ENCODE results near the gene STXBP1.
A peak's percentile ranks its signal among the peaks of the same experiment; 100 is the strongest.

The STXBP1 gene

DNA sequence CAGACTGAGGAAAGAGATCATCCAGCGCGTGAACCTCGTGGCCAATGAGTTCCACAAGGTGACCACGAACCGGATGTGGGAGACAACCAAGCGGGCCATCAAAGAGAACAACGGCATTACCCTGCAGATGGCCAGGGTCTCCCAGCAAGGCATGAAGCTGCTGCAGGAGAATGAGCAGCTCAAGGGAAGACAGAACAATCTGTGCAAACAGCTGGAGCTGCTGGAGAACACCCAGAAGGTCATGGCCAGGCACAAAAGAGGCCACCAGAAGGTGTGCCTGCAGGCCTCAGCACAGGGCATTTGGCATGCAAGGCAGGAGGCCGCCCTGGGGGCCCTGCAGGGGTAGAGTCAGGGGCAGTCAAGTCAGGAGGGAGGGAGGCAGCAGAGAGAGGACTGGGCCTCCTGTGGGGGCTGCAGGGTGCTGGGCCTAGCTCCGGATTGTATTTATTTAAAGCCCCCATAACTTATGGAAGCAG lies 99.2 kb downstream of the STXBP1 start:
- no peak for DNase-seq

DNA sequence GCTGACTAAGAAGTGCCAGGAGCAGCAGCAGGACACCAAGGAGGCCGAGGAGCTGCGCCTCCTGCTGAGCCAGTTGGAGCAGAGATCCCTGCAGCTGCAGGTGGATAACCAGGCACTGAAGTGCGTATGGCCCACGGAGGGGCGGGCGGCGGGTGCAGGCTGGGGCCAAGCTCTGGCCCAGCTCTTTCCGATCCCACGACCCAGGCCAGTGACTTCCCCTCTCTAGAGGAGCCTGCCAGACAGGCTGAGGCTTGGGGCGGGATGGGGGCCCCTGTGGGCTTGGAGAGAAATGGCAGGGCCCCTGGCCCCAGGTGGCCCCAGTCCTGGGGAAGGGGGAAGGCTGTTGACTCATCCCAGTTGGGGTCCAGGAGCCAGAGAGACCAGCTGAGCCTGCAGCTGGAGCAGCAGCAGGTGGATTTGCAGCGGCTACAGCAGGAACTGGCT lies 99.8 kb downstream of the STXBP1 start:
- no peak for DNase-seq

DNA sequence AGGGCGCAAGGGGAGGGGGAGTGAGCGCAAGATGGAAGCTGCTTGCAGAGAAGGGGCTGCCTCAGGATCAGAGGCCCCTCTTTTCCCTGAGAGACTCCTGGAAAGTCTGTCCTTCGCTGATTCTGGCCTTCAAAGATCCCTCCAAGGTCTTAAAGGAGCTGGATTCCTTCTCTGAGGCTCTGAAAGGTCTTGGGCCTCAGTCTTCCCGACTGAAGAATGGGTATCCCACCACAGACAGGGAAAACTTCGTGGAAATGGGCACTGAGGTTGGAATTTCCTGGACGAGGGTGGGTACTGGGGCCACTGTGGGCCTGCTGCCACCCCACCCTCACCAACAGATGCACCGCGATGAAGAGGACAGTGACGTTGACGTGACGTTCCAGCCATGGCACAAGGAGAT lies 100.3 kb downstream of the STXBP1 start:
- DNase-seq: no peak

DNA sequence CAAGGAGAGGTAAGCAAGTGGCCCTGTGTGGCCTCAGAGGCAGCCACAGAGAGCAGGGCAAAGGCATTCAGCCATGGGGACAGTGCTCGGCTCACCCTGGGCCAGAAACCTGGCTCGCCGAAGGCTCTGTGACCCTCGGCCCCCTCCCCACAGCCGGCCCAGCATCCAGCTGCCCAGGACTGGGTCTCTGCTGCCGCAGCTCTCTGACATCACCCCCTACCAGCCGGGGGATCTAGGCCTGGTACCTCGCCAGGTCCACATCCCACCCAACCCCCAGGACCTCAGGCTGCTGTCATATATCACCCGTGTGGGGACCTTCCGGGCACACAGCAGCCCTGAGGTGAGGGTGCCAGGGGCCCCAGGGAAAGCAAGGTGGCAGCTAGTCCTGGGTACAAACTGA lies 100.8 kb downstream of the STXBP1 start:
- no peak for DNase-seq

DNA sequence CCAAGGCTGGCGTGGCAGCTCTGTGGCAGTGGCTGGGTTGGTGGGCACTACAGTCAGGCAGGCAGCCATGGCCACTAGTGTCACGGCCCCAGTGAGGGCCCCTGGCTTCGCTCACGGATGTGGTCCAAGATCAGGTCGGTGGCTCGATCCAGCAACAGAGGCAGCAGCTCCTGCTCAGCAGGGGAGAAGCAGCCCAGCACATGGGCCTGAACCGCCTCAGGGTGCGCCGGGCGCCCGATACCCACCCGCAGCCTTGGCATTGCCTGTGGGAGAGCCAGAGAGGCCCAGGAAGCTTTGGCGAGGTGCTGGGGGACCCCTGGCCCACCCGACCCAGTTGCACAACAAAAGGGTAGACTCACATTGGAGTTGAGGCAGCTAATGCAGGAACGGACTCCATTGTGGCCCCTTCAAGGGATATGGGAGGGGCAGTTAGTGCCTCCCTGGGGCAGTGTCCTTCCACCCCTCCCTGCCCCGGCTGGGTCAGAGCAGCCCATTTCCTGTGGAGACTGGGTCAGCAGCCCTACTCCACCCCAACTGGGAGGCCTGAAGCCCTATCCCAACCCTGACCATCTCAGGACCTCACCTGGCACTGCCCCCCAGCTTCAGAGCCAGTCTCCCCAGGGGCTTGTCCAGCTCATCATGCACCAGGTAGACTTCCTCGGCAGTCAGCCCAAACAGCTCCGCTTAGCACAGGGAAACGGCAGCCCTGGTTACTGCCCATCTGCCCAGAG lies 102.1 kb downstream of the STXBP1 start:
- DNase-seq: no peak

DNA sequence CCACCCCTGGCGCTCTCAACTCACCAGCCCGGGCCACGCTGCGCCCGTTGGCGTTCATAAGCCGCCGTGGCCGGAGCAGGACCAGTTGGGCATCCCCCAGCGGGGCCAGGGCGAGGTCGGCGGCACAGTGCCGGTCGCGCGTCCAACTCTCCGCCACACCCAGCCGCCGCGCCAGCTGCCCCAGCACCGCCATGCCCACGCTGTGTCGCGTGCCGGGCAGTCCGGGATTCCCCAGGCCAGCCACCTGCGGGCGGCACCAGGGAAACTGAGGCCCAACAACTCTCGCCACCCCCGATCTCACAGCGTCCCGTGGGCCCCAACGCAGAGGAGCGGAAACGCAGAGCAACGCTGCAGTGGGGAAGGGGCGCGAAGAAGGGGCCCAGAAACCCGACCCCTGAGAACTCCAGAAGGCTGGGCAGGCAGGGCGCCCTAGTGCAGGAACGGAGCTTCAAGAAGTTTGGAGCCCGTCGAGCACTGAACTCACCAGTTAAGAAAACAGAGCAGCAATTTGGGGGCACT lies 102.9 kb downstream of the STXBP1 start:
- DNase-seq: no peak

DNA sequence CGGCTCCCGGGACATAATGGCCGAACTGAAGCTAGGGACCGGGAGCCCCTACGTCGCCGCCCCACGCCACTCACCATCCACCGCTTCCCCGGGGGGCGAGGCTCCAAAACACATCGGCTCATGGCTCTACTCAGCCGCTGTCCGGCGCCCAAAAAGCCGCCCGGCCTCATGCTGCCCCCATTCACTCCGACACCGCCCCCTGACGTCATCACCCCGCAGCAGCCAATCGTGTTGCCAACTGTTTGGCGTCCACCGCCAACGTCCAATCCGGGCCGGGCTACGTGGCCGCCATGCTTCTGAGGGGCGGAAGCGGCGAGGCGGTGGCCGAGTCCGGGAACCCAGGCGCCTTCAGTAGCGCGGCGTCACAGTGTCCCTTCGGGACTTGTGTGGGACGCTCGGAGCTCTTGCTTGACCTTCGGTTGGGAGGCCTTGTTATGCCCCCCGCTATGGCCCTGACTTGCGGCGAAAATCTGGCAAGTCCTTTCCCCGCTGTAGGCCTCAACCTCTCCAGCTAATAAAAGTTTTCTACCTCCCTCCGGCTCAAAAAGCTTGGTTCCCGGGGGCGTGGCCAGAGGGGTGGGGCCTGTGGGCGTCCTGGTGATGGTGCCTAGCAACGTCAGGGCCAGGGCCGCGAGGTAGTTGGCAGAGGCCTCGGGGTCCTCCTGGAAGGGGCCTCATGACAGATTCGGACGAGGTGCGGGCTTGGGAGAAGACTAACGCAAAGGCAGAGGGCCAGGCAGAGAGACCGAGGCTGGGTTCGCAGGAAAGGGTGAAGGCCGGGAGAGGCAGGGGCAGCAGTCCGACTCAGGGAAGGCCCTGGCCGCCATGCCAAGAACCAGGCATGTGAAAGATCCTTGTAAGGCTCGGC lies 103.6 kb downstream of the STXBP1 start, which contains the start of the genes PTRH1 and TTC16:
Gene PTRH1 (minus strand): TSS at position 194 of the 868 bp plus-strand sequence. CDS start 24 bp downstream, at position 170.
Gene TTC16 (plus strand): TSS at position 610 of the 868 bp plus-strand sequence. CDS start 67 bp downstream, at position 677.
- DNase-seq: peak; percentile 67 to 98 (median 93)

DNA sequence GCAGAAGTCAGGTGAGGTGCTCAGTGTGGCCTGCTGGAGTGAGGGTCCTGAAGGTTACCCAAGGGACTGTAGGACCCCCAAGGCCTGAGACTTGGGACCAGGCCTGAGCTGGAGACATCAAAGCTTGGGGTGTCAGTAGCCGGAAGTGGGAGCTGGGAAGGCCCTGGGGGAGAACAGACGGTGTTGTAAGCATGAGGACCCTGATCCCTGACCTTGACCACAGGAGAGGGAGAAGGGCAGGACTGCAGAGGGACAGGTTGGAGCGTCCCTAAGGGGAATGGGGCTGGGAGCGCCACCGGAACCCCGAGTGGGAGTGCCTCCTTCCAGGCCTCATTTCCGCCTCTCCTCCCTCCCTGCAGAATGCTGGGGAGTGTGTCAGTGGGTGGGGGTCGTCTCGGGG lies 104.3 kb downstream of the STXBP1 start:
- no peak for DNase-seq

DNA sequence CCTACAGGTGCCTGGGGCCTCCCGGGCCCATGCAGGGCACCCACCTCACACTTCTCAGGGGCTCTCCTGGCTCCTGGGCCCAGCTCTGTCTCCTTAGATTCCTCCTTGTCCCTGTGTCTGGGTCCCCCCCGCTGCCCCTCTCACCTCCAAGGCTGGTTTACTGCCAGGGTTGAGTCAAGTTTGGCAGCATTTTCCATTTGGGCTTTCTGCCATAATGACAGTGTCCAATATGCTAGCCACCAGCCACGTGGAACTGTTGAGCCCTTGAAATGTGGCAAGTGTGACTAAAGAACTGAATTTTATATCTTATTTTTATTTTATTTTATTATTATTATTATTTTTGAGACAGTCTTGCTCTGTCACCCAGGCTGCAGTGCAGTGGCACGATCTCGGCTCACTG lies 105.7 kb downstream of the STXBP1 start:
- peak in 4 of 56 donors; percentile 11 to 46 (median 20) for DNase-seq

DNA sequence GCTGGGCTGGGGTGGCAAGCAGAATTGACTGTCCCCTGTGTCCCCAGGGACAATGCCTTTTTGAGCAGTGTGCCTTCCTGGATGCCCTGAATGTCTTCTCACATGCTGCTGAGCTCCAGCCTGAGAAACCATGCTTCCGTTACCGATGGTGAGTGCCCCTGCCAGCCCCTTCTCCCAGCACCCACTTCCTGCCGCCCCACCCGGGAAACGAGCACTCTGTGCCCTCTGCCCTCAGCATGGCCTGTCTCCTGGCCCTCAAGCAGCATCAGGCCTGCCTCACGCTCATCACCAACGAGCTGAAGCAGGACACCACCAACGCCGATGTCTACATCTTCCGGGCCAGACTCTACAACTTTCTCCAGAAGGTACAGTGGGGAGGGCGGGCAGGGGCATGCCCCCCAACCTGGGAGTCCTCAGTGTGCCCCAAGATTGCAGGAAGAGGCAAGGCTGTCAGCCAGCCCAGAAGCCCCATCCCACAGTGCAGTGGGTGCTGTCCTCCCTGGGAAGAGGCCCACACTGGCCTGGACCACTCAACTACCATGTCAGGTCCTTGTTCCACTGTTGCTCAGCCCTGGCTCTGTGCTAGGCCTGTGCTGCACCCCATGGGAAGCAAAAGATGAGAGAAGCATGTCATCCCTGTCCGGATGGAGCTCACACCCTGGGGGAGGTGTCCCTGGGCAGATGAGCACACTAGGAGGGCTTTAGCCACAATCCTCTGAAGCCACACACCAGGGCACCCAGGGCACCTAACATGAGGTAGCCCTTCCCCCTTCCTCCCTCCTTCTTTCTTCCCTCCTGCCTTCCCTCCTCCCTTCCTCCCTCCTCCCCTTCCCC lies 108.2 kb downstream of the STXBP1 start:
- DNase-seq: no peak

DNA sequence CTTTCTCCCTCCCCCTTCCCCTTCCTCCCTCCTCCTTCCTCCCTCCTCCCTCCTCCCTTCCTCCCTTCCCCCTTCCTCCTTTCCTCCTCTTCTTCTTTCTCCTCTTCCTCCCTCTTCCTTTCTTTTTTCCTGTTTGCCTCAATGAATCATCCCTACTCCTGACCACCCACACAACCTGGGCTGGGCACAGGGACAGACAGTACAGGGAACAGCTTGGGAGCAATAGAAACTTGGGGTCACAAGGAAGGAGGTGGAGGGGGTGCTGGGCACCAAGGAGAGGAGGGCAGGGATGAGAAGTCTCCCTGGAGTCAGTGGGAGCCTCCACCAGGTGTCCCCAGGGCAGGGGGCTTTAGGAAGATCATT lies 108.8 kb downstream of the STXBP1 start:
- peak in 1 of 56 donors; percentile 39 for DNase-seq

DNA sequence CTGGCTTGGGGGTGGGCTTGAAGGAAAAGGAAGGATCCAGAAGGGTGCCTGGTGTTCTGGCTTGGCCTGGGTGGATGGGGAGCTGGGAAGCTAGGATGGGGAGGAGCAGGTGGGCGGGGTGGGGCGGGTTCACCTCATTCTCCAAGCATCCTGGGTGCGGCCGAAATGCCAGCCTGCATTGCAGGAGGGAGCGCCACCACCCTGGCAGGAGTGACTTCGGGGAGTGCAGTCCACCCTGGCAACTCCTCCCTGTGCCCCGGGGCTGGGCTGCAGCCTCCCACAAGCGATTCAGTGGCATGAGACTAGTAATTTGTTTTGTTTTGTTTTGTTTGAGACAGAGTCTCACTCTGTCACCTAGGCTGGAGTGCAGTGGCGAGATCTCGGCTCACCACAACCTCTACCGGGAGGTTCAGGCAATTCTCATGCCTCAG lies 109.3 kb downstream of the STXBP1 start:
- DNase-seq: no peak

DNA sequence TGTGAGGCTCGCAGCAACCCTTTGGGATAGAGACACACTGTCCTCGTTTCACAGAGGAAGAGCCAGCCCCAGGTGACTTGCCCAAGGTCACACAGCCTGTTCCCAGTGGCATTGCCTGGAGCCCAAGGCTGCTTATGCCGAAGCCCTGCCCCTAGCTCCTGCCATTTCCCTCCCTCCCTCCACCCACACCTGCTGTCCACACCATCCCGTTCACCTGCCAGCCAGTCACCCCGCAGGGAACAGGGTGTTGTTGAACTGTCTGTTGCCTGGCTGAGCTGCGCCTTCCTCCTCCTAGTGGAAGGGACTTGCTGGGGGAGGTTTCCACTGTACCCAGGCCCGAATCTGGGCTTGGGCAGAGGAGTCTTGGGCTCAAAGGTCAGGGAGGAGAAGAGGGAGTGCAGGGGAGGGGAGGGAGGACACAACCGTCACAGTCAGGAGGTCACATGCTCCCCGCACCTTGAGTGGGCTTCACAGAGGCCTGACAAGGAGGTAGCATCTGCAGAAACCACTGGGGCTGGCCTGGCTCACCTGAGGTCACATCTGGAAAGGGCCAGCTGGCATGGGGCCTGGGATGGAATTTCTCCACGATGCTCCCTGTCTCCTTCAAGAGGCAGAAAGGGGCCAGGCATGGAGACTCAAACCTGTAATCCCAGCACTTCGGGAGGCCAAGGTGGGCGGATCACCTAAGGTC lies 110.1 kb downstream of the STXBP1 start:
- no peak for DNase-seq

DNA sequence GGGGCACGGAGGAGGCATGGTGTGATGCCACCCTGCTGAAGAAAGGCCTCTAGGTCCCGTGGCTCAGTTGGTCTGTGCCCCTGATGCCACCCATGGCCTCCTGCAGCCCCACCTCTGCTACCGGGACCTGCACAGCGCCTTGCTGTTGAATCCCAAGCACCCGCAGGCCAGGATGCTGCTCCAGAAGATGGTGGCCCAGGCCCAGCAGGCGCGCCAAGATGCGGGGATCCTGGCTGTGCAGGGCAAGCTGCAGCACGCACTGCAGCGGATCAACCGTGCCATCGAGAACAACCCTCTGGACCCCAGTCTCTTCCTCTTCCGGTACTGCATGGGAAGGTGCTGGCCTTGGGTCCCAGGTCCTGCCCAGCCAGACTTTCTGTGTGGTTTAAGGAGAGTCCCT lies 110.9 kb downstream of the STXBP1 start:
- no peak for DNase-seq

DNA sequence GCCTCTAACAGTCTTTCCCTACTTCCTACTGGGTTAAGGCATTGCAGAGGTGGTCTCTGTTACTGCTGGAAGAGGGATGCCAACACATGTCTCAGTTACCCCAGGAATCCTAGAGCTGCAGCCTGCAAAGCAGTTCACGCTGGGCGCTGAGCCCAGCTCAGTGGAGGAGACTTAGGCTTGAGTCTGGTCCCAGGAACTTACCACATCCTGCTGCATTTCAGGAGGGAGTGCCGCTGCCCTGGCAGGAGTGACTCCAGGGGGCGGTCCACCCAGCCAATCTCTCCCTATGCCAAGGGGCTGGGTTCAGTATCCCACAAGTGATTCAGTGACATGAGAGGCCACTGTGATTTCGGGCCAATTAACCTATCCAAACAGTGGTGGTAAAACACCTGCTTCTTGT lies 111.4 kb downstream of the STXBP1 start:
- DNase-seq: no peak

DNA sequence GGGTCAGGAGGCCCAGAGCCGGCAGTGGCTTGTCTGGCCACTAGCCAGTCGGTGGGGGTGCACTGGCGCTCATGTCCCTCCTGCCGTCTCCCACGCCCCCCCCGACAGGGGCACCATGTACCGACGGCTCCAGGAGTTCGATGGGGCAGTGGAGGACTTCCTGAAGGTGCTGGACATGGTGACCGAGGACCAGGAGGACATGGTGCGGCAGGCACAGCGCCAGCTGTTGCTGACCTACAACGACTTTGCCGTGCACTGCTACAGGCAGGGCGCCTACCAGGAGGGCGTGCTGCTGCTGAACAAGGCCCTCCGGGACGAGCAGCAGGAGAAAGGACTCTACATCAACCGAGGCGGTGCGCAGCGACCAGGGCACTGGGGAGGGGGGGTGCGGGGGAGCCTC lies 111.9 kb downstream of the STXBP1 start:
- DNase-seq: no peak

DNA sequence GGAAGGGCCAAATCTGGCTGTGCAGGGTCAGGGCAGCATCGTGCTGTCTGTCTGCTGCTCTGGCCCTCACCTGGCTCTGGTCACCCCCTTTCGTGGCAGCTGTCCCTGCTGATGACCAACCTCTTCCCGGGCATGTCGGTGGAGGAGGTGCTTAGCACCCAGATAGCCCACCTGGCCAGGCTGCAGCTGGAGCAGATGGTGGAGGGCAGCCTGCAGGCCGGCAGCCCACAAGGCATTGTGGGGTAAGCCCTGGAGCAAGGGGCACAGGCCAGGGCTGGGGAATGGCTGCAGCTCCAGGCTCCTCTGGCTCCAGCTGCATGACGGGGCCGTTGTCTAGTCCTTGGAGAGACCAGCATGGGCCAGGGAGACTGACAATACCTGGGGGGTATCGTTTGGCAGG lies 114.8 kb downstream of the STXBP1 start:
- no peak for DNase-seq

DNA sequence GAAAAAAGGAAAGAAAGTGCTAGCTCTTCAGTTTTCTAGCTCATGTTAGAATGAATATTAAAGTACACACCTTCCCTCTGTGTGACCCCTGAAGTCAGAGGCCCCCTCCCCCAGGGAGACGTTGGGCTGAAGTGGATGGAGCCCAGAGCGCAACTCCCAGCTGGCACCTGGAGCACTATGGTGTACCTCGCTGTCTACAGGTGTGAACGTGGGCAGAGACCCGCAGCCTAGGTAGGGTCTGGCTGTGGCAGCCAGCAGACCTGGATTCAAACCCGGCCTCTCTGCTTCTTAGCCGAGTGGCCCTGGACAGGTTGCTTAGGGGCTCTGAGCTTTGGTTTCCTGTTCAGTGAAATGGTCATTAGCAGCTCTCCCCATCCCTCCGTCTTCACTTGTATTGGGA lies 116.7 kb downstream of the STXBP1 start:
- DNase-seq: no peak

DNA sequence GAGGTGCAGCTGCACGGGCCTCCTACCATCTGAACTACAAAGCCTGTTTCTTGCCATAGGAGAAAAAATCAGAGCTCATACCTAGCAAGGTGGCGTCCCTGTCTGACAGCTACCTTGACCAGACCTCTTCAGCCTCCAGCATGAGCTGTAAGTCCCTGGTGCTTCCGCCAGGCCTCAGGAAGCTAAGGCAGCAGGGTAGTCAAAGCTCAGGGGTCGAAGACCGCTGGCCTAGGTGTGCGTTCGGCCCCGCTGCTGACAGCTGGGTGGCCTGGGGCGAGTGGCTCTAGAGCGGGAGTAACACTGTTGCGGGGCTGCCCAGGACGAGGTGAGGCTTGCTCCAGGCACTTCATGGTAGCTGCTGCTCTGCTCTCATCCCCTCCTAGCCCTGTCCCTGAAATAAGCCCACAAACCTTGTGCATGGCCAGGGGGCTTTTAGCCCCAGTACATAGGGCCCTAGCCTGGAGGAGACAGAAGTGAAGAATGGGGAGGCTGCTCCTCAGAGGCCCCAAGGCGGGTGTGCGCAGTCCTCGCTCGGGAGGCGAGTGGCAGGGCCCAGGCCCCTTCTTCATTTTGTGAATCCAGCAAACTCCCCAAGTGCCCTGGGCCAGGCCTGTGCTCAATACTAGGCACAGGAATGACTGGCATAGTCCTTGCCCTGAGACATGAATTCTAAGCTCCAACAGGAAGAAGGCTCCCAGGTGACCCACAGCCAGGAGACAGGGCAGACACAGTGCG lies 117.6 kb downstream of the STXBP1 start:
- DNase-seq: no peak

DNA sequence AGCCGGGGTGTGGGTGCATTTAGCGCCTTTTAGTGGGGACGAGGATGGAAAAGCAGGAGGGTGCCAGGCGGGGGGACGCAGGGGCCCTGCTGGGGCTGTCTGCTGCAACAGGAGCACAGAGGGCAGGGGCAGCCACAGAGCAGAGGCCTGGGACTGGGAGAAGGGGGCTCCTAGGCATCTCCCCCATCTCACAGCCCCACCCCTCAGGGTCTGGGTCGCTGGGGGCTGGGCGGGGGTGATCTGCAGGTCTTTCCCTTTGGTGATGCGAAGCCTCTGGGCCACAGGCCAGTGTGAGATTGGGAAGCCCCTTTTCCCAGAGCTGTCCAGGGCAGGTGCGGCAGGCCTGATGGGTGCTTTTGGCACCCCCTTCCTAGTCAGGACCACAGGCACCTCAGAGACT lies 118.2 kb downstream of the STXBP1 start:
- DNase-seq: no peak
